ENCODE measurements around the gene SHISAL1. TPM values are rescaled to one million over a fixed set of nuclear protein-coding genes. Genes with fewer than 3 reads are reported as not detected.

SHISAL1 gene
- total RNA-seq, 1 donor from 2014 or later = 6.5 TPM

- no peak for TF ChIP-seq CTCF (IDR thresholded peaks at IDR 0.05; ENCODE audit: unreplicated experiment)
- peak overlapping the region; percentile 90 for H3K4me3 Mint-ChIP-seq (ENCODE audit: unreplicated experiment)
- H3K27me3 Mint-ChIP-seq (ENCODE audit: unreplicated experiment) = peaks cover 7% of the 10 kb centered on the region
- peaks cover 2% of the 10 kb centered on the region for H3K36me3 Mint-ChIP-seq (ENCODE audit: low read depth, unreplicated experiment)
- DNase-seq (ENCODE audit: low spot score) = peak; percentile 51
- H3K27ac Mint-ChIP-seq (ENCODE audit: unreplicated experiment) = peak overlapping the region; percentile 88
- H3K9me3 Mint-ChIP-seq (ENCODE audit: unreplicated experiment) = no peaks in the 10 kb centered on the region
- peaks cover 4% of the 10 kb centered on the region for H3K4me1 Mint-ChIP-seq (ENCODE audit: unreplicated experiment)
Measured at GRCh38 chr22:44331881-44332714, 19.3 kb upstream of the SHISAL1 start.

- no peak for TF ChIP-seq CTCF (IDR thresholded peaks at IDR 0.05; ENCODE audit: unreplicated experiment)
- peaks cover 2% of the 10 kb centered on the region for H3K36me3 Mint-ChIP-seq (ENCODE audit: low read depth, unreplicated experiment)
- H3K4me1 Mint-ChIP-seq (ENCODE audit: unreplicated experiment) = peaks cover 4% of the 10 kb centered on the region
- H3K27ac Mint-ChIP-seq (ENCODE audit: unreplicated experiment) = no peak overlapping the region
- no peaks in the 10 kb centered on the region for H3K9me3 Mint-ChIP-seq (ENCODE audit: unreplicated experiment)
- H3K27me3 Mint-ChIP-seq (ENCODE audit: unreplicated experiment) = peaks cover 7% of the 10 kb centered on the region
- peak; percentile 43 for DNase-seq (ENCODE audit: low spot score)
- peak overlapping the region; percentile 62 for H3K4me3 Mint-ChIP-seq (ENCODE audit: unreplicated experiment)
Measured at GRCh38 chr22:44330744-44331660, 18.3 kb upstream of the SHISAL1 start.

GRCh38 chr22:44330188-44330743, 17.5 kb upstream of the SHISAL1 start:
- H3K4me3 Mint-ChIP-seq (ENCODE audit: unreplicated experiment) = peak overlapping the region; percentile 64

GRCh38 chr22:44329179-44329796, 16.5 kb upstream of the SHISAL1 start:
- Mint-ChIP-seq H3K9me3 (ENCODE audit: unreplicated experiment) (no peaks in the 10 kb centered on the region), H3K36me3 (ENCODE audit: low read depth, unreplicated experiment) (peaks cover 2% of the 10 kb centered on the region), H3K27ac (ENCODE audit: unreplicated experiment) (no peak overlapping the region), H3K4me1 (ENCODE audit: unreplicated experiment) (peaks cover 7% of the 10 kb centered on the region), H3K4me3 (ENCODE audit: unreplicated experiment) (no peak overlapping the region), H3K27me3 (ENCODE audit: unreplicated experiment) (peaks cover 7% of the 10 kb centered on the region)
- DNase-seq (ENCODE audit: low spot score) = no peak
- no peak for TF ChIP-seq CTCF (IDR thresholded peaks at IDR 0.05; ENCODE audit: unreplicated experiment)

More at GRCh38 chr22:44330188-44330743, 17.5 kb upstream of the SHISAL1 start:
- TF ChIP-seq CTCF (IDR thresholded peaks at IDR 0.05; ENCODE audit: unreplicated experiment) = no peak
- Mint-ChIP-seq H3K27ac (ENCODE audit: unreplicated experiment) (no peak overlapping the region), H3K9me3 (ENCODE audit: unreplicated experiment) (no peaks in the 10 kb centered on the region), H3K27me3 (ENCODE audit: unreplicated experiment) (peaks cover 7% of the 10 kb centered on the region), H3K36me3 (ENCODE audit: low read depth, unreplicated experiment) (peaks cover 2% of the 10 kb centered on the region), H3K4me1 (ENCODE audit: unreplicated experiment) (peaks cover 7% of the 10 kb centered on the region)
- no peak for DNase-seq (ENCODE audit: low spot score)

Measured in endothelial cell (in vitro differentiated cells).